PFSK-1 (cell line): ENCODE data around the gene APOH.

Experiments used
- FOXP2 ChIP-seq: optimal IDR thresholded peaks from 2 replicates; pipeline ENCODE3; 2011; ENCODE audit warnings: borderline replicate concordance, control low read depth, inconsistent platforms; ENCODE audit not compliant: insufficient read depth; ENCODE audit errors: extremely low read length, extremely low read depth
- POLR2AphosphoS5 ChIP-seq: IDR thresholded peaks from 2 replicates; pipeline ENCODE4 v1.6.1; 2012; ENCODE audit warnings: low read depth, mild to moderate bottlenecking, control low read depth, low read length, moderate library complexity
- REST ChIP-seq, 2 experiments: IDR thresholded peaks; 2 replicates each; pipeline versions ENCODE4 v1.6.1 to v1.8.0; 2011 to 2012; ENCODE audit warnings: low read depth in 2 of 2, low read length in 2 of 2, control low read depth in 1 of 2, inconsistent platforms in 1 of 2, mild to moderate bottlenecking in 1 of 2, moderate library complexity in 1 of 2; ENCODE audit not compliant: insufficient read depth in 1 of 2
- SIN3A ChIP-seq: IDR thresholded peaks from 2 replicates; pipeline ENCODE4 v1.6.1; 2012; ENCODE audit warnings: mild to moderate bottlenecking, low read length, moderate library complexity, borderline replicate concordance; ENCODE audit not compliant: insufficient read depth
- TAF1 ChIP-seq: IDR thresholded peaks from 2 replicates; pipeline ENCODE4 v1.6.1; 2012; ENCODE audit warnings: low read length, control low read depth, borderline replicate concordance; ENCODE audit not compliant: insufficient read depth

- TF ChIP-seq POLR2AphosphoS5 (no peak), SIN3A (no peak), REST (IDR thresholded peaks at IDR 0.05; ENCODE audit: insufficient read depth in 1 of 2, low read depth in 2 of 2, low read length in 2 of 2) (no peak), TAF1 (no peak), FOXP2 (no peak)
Observed at GRCh38 chr17:66262767-66263166, 33.6 kb upstream of the APOH start.
